Astrocyte (in vitro differentiated cells and primary cell): Measurements from ENCODE around the gene PNPLA7. TPM values are rescaled to one million over a fixed set of nuclear protein-coding genes. Genes with fewer than 3 reads are reported as not detected.

ENCODE experiments used
- DNase-seq: peaks from one replicate; pipeline ENCODE4 v3.0.0-alpha.2; 2010; ENCODE audit warnings: low read depth
- FAIRE-seq: peaks from 2 replicates; lab custom pipeline; 2011; peaks lifted over from hg19 to GRCh38; lab: Jason Lieb, UNC
- H2AFZ ChIP-seq: 2 replicates; pipeline ENCODE4 v1.6.0; 2012; ENCODE audit warnings: low read depth, low read length, inconsistent platforms
- H3K27ac ChIP-seq: 2 replicates; pipeline ENCODE4 v1.5.1; 2011; ENCODE audit warnings: low read depth, low read length, inconsistent platforms
- H3K27me3 ChIP-seq: 2 replicates; pipeline ENCODE4 v1.6.0; 2011; ENCODE audit warnings: low read length, inconsistent platforms; ENCODE audit not compliant: insufficient read depth
- H3K36me3 ChIP-seq: 2 replicates; pipeline ENCODE4 v1.5.1; 2011; ENCODE audit warnings: low read length, inconsistent platforms; ENCODE audit not compliant: insufficient read depth
- H3K4me1 ChIP-seq: 2 replicates; pipeline ENCODE4 v1.5.1; 2011; ENCODE audit warnings: low read length, inconsistent platforms; ENCODE audit not compliant: insufficient read depth
- H3K4me2 ChIP-seq: 2 replicates; pipeline ENCODE4 v1.6.0; 2012; ENCODE audit warnings: low read length, inconsistent platforms
- H3K4me3 ChIP-seq: 2 replicates; pipeline ENCODE4 v1.5.1; 2011; ENCODE audit warnings: low read depth, mild to moderate bottlenecking, low read length, inconsistent platforms; ENCODE audit not compliant: insufficient read depth
- H3K79me2 ChIP-seq: 2 replicates; pipeline ENCODE4 v1.6.0; 2012; ENCODE audit warnings: mild to moderate bottlenecking, low read length, inconsistent platforms; ENCODE audit not compliant: insufficient read depth
- H3K9ac ChIP-seq: 2 replicates; pipeline ENCODE4 v1.6.0; 2012; ENCODE audit warnings: mild to moderate bottlenecking, low read length, inconsistent platforms
- H3K9me3 ChIP-seq: 2 replicates; pipeline ENCODE4 v1.5.1; 2012; ENCODE audit warnings: low read depth, mild to moderate bottlenecking, low read length, inconsistent platforms; ENCODE audit not compliant: insufficient read depth
- H4K20me1 ChIP-seq: 2 replicates; pipeline ENCODE4 v1.6.0; 2012; ENCODE audit warnings: low read length, inconsistent platforms; ENCODE audit not compliant: insufficient read depth
- H3K27ac Mint-ChIP-seq: one replicate; pipeline ENCODE4 v1.8.0; 2021; ENCODE audit warnings: mild to moderate bottlenecking, mixed read lengths; ENCODE audit not compliant: unreplicated experiment
- H3K27me3 Mint-ChIP-seq: one replicate; pipeline ENCODE4 v1.8.0; 2021; ENCODE audit warnings: low read depth, mixed read lengths; ENCODE audit not compliant: unreplicated experiment
- H3K36me3 Mint-ChIP-seq: one replicate; pipeline ENCODE4 v1.8.0; 2021; ENCODE audit warnings: low read depth, mixed read lengths; ENCODE audit not compliant: unreplicated experiment
- H3K4me1 Mint-ChIP-seq: one replicate; pipeline ENCODE4 v1.8.0; 2021; ENCODE audit warnings: low read depth, mixed read lengths; ENCODE audit not compliant: unreplicated experiment
- H3K4me3 Mint-ChIP-seq: one replicate; pipeline ENCODE4 v1.8.0; 2021; ENCODE audit warnings: mild to moderate bottlenecking, moderate library complexity, mixed read lengths; ENCODE audit not compliant: unreplicated experiment
- H3K9me3 Mint-ChIP-seq: one replicate; pipeline ENCODE4 v1.8.0; 2021; ENCODE audit warnings: mild to moderate bottlenecking, mixed read lengths; ENCODE audit not compliant: unreplicated experiment
- CTCF ChIP-seq: IDR thresholded peaks from 2 replicates; pipeline ENCODE4 v1.5.1; 2011; ENCODE audit warnings: low read depth, mild to moderate bottlenecking, inconsistent platforms, low read length, moderate library complexity; ENCODE audit not compliant: insufficient read depth
- EZH2 ChIP-seq: IDR thresholded peaks from 2 replicates; pipeline ENCODE4 v1.6.1; 2012; ENCODE audit warnings: mild to moderate bottlenecking, low read length, inconsistent platforms; ENCODE audit not compliant: insufficient read depth
- total RNA-seq: library from RNA; stranded (reverse); gene quantifications from 2 replicates; pipeline ENCODE4 v1.2.1, GENCODE V29; 2021

Gene PNPLA7
- total RNA-seq, 1 donor from 2014 or later = 2.6 TPM

GRCh38 chr9:137434498-137435380, 115.5 kb downstream of the PNPLA7 start:
- Histone ChIP-seq H2AFZ (no peak overlapping the region), H3K79me2 (no peaks in the 10 kb centered on the region), H3K27ac (no peak overlapping the region), H3K4me1 (peaks cover 7% of the 10 kb centered on the region), H3K4me2 (no peak overlapping the region), H3K36me3 (no peaks in the 10 kb centered on the region), H3K9me3 (no peaks in the 10 kb centered on the region), H3K27me3 (no peaks in the 10 kb centered on the region), H4K20me1 (no peaks in the 10 kb centered on the region), H3K4me3 (no peak overlapping the region), H3K9ac (no peak overlapping the region)
- Mint-ChIP-seq H3K9me3 (no peaks in the 10 kb centered on the region), H3K4me1 (no peaks in the 10 kb centered on the region), H3K4me3 (no peak overlapping the region), H3K36me3 (no peaks in the 10 kb centered on the region), H3K27me3 (peaks cover 9% of the 10 kb centered on the region), H3K27ac (no peak overlapping the region)
- no peak for TF ChIP-seq EZH2
- no peak for TF ChIP-seq CTCF
- no peak for FAIRE-seq
- DNase-seq = no peak

- Mint-ChIP-seq H3K4me3 (no peak overlapping the region), H3K27ac (no peak overlapping the region), H3K4me1 (no peaks in the 10 kb centered on the region), H3K27me3 (peaks cover 5% of the 10 kb centered on the region), H3K9me3 (no peaks in the 10 kb centered on the region), H3K36me3 (no peaks in the 10 kb centered on the region)
- Histone ChIP-seq H3K4me2 (no peak overlapping the region), H3K79me2 (no peaks in the 10 kb centered on the region), H2AFZ (no peak overlapping the region), H3K9me3 (no peaks in the 10 kb centered on the region), H3K36me3 (no peaks in the 10 kb centered on the region), H3K27ac (no peak overlapping the region), H3K4me1 (peaks cover 7% of the 10 kb centered on the region), H3K9ac (no peak overlapping the region), H3K4me3 (no peak overlapping the region), H4K20me1 (no peaks in the 10 kb centered on the region), H3K27me3 (no peaks in the 10 kb centered on the region)
- FAIRE-seq = no peak
- TF ChIP-seq CTCF = no peak
- no peak for TF ChIP-seq EZH2
- no peak for DNase-seq
Measured at GRCh38 chr9:137433916-137434431, 116.2 kb downstream of the PNPLA7 start.
